Psoas muscle (tissue), 8 donors: ENCODE measurements around the gene MRAS. TPM values are rescaled to one million over a fixed set of nuclear protein-coding genes. Genes with fewer than 3 reads are reported as not detected.
A peak's percentile ranks its signal among the peaks of the same experiment; 100 is the strongest.
"Not testable (repeated sequence)": the region's sequence is repeated elsewhere in the genome, so short reads cannot be mapped to it uniquely, and the experiment has no call there.

Source experiments
- ATAC-seq, 4 donors: fragments of 200-7000 bp; cut with Tn5 transposase; one replicate each; pipeline ENCODE4 v1.9.1; 2020; ENCODE audit warnings: moderate library complexity in 3 of 4, mild to moderate bottlenecking in 2 of 4
- DNase-seq, 2 donors: peaks; one replicate each; pipeline ENCODE4 v3.0.0-alpha.2; 2020
- H3K27ac ChIP-seq: fragments of 200-600 bp; one replicate; pipeline ENCODE4 v1.8.0; 2022
- H3K27me3 ChIP-seq, 3 donors: fragments of 200-600 bp in 1 of 3; one replicate each; pipeline versions ENCODE4 v1.6.1 to v1.8.0; 2013 to 2022; ENCODE audit warnings: low read length in 2 of 3, mild to moderate bottlenecking in 2 of 3, moderate library complexity in 1 of 3; ENCODE audit not compliant: insufficient read depth in 3 of 3
- H3K36me3 ChIP-seq, 2 donors: fragments of 200-600 bp in 1 of 2; one replicate each; pipeline versions ENCODE4 v1.6.1 to v1.8.0; 2013 to 2022; ENCODE audit warnings: low read depth in 1 of 2, mild to moderate bottlenecking in 1 of 2, moderate library complexity in 1 of 2; ENCODE audit not compliant: insufficient read depth in 1 of 2
- H3K4me1 ChIP-seq: fragments of 200-600 bp; one replicate; pipeline ENCODE4 v1.8.0; 2022
- H3K4me3 ChIP-seq: fragments of 200-600 bp; one replicate; pipeline ENCODE4 v1.8.0; 2022; ENCODE audit warnings: mild to moderate bottlenecking
- H3K9me3 ChIP-seq: fragments of 200-600 bp; one replicate; pipeline ENCODE4 v1.8.0; 2022
- WGBS, 3 donors: extraction: QIAGEN DNeasy Blood & Tissue Kit; methylation state at CpG; one replicate each; pipeline versions ENCODE4 v1.1.6 to v1.1.7; 2013; 5-methylcytosine and 5-hydroxymethylcytosine counted together
- intact Hi-C, 2 donors: fragments of 100-400 bp; cut with DNase I; formaldehyde crosslinking; loops; one replicate each; pipeline versions ENCODE4 v1.11.0 to v1.14.2; 2022
- polyA plus RNA-seq, 3 donors: library from polyadenylated mRNA; stranded (reverse); fragments of 200-250 nt; gene quantifications; one replicate each; pipeline ENCODE4 v1.2.3, GENCODE V29; 2013
- total RNA-seq, 4 donors: library from RNA; stranded (reverse); fragmentation: NEBNext Ultra II Directional in 2 of 4; extraction: Animal tissue kit (Norgen Biotek cat#: 25700) in 2 of 4; gene quantifications; one replicate each; pipeline versions ENCODE4 v1.2.1 to v1.2.4, GENCODE V29; 2021 to 2023
- TF ChIP-seq, protein P1 (sequence below): fragments of 200-600 bp; IDR thresholded peaks from one replicate; pipeline ENCODE4 v1.8.0; 2022; ENCODE audit warnings: antibody characterized with exemption
- donor health status: healthy with polysubstance abuse.
- donor health status: DM: no; HTN: no; CAD: no; lungs with moderate emphysema.
- donor health status: Bipolar disorder and iron deficiency.
- donor health status: healthy.
- donor health status: DM: yes; HTN: yes; CAD: no.
- donor health status: DM: no; HTN: no; CAD: no.
- donor health status: DM: no; HTN: no; CAD: no.
- donor health status: DM: yes; HTN: yes; CAD: no.

MRAS gene
- total and polyA plus RNA-seq, 7 donors, result 43.8 to 166 (median 107) TPM

DNA sequence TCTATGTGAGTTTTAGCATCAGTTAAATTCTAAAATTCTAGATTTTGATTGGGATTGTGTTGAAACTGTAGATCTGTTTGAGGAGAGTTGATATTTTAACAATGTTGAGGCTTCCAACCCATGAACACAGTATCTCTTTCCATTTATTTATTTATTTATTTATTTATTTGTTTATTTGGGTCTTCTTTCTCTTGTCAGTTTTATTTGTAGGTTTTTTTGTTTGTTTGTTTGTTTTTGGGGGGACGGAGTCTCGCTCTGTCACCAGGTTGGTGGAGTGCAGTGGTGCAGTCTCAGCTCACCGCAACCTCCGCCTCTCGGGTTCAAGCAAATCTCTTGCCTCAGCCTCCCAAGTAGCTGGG is 25.3 kb downstream of the MRAS start:
- TF ChIP-seq, protein P1, sequence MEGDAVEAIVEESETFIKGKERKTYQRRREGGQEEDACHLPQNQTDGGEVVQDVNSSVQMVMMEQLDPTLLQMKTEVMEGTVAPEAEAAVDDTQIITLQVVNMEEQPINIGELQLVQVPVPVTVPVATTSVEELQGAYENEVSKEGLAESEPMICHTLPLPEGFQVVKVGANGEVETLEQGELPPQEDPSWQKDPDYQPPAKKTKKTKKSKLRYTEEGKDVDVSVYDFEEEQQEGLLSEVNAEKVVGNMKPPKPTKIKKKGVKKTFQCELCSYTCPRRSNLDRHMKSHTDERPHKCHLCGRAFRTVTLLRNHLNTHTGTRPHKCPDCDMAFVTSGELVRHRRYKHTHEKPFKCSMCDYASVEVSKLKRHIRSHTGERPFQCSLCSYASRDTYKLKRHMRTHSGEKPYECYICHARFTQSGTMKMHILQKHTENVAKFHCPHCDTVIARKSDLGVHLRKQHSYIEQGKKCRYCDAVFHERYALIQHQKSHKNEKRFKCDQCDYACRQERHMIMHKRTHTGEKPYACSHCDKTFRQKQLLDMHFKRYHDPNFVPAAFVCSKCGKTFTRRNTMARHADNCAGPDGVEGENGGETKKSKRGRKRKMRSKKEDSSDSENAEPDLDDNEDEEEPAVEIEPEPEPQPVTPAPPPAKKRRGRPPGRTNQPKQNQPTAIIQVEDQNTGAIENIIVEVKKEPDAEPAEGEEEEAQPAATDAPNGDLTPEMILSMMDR, result no peak
- peaks cover 52% of the 10 kb centered on the region for H3K4me1 ChIP-seq
- peaks cover 0 to 40% of the 10 kb centered on the region in 2 donors for H3K36me3 ChIP-seq
- no peak overlapping the region for H3K27ac ChIP-seq
- ATAC-seq (no peak), DNase-seq (no peak)
- H3K4me3 ChIP-seq, result no peak overlapping the region
- no peaks in the 10 kb centered on the region for H3K9me3 ChIP-seq
- intact Hi-C loops, result no loop called here
- WGBS, 3 donors, result 98 to 100% (median 99%) methylated on average over 5 of the region's 5 CpGs
- no peaks in the 10 kb centered on the region for H3K27me3 ChIP-seq

GRCh38 chr3:138374573-138375134 is 26.3 kb downstream of the MRAS start:
- intact Hi-C loops, result no loop called here
- Histone ChIP-seq H3K9me3 (no peaks in the 10 kb centered on the region), H3K36me3 (peaks cover 0 to 44% of the 10 kb centered on the region in 2 donors), H3K4me3 (no peak overlapping the region), H3K4me1 (peaks cover 51% of the 10 kb centered on the region), H3K27me3 (no peaks in the 10 kb centered on the region), H3K27ac (peak overlapping the region; percentile 39)
- WGBS, 3 donors, result 48 to 80% (median 70%) methylated on average over 2 of the region's 2 CpGs
- TF ChIP-seq, protein P1, result no peak
- DNase-seq, result no peak
- ATAC-seq, result no peak

GRCh38 chr3:138375447-138375846 is 27.1 kb downstream of the MRAS start:
- intact Hi-C loops, result no loop called here

GRCh38 chr3:138376663-138377062 is 28.3 kb downstream of the MRAS start:
- TF ChIP-seq, protein P1, result no peak
- Histone ChIP-seq H3K27ac (no peak overlapping the region), H3K4me3 (no peak overlapping the region), H3K27me3 (no peaks in the 10 kb centered on the region), H3K4me1 (peaks cover 72% of the 10 kb centered on the region), H3K36me3 (peaks cover 0 to 44% of the 10 kb centered on the region in 2 donors), H3K9me3 (no peaks in the 10 kb centered on the region)
- intact Hi-C loops, result no loop called here
- WGBS, 3 donors, result 30 to 40% (median 32%) methylated on average over 2 of the region's 2 CpGs
- peak; percentile 35 to 94 (median 87) for ATAC-seq
- DNase-seq, result no peak

More at GRCh38 chr3:138375447-138375846, 27.1 kb downstream of the MRAS start:
- Histone ChIP-seq H3K9me3 (no peaks in the 10 kb centered on the region), H3K27ac (no peak overlapping the region), H3K4me3 (no peak overlapping the region), H3K27me3 (no peaks in the 10 kb centered on the region), H3K4me1 (peaks cover 59% of the 10 kb centered on the region), H3K36me3 (peaks cover 0 to 44% of the 10 kb centered on the region in 2 donors)
- WGBS, 3 donors, result 70 to 84% (median 77%) methylated on average over 4 of the region's 4 CpGs
- ATAC-seq (no peak), DNase-seq (no peak)
- TF ChIP-seq, protein P1, result no peak

DNA sequence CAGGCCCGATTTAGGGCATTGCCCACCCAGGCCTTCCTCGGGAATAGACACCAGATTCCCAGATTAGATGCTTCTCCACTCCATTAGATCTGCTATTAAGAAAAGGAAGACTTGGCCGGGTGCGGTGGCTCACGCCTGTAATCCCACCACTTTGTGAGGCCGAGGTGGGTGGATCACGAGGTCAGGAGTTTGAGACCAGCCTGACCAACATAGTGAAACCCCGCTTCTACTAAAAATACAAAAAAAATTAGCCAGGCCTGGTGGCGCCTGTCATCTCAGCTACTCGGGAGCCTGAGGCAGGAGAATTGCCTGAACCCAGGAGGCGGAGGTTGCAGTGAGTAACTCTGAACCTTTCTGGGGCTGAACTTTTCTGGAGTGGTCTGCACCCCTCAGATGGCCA is 28.8 kb downstream of the MRAS start:
- H3K27me3 ChIP-seq, H3K9me3 ChIP-seq, H3K4me3 ChIP-seq, ATAC-seq, DNase-seq, intact Hi-C loops: not testable (repeated sequence)
- 85 to 91% (median 86%) methylated on average over 11 of the region's 11 CpGs for WGBS, 3 donors
- Histone ChIP-seq H3K4me1 (peaks cover 77% of the 10 kb centered on the region), H3K27ac (peak overlapping the region; percentile 31), H3K36me3 (peaks cover 0 to 44% of the 10 kb centered on the region in 2 donors)
